Right ventricle myocardium superior (tissue), 1 donor: ENCODE results near the gene GALNT9. TPM values are rescaled to one million over a fixed set of nuclear protein-coding genes. Genes with fewer than 3 reads are reported as not detected.
"Not testable (repeated sequence)": the region's sequence is repeated elsewhere in the genome, so short reads cannot be mapped to it uniquely, and the experiment has no call there.

ENCODE experiments used
- ATAC-seq: fragments of 200-7000 bp; cut with Tn5 transposase; one replicate; pipeline ENCODE4 v1.9.1; 2020; ENCODE audit warnings: mild to moderate bottlenecking; ENCODE audit not compliant: poor library complexity
- DNase-seq: peaks from one replicate; pipeline ENCODE4 v3.0.0-alpha.2; 2020
- intact Hi-C: fragments of 100-400 bp; cut with DNase I; formaldehyde crosslinking; loops from one replicate; pipeline ENCODE4 v1.11.2; 2022
- total RNA-seq: library from RNA; stranded (reverse); fragmentation: NEBNext Ultra II Directional; extraction: Animal tissue kit (Norgen Biotek cat#: 25700); gene quantifications from one replicate; pipeline ENCODE4 v1.2.1, GENCODE V29; 2021
- donor health status: DM: no; HTN: yes; CAD: no; lungs with severe emphysema.

Gene GALNT9
- total RNA-seq, 1 donor from 2014 or later = not detected

DNA sequence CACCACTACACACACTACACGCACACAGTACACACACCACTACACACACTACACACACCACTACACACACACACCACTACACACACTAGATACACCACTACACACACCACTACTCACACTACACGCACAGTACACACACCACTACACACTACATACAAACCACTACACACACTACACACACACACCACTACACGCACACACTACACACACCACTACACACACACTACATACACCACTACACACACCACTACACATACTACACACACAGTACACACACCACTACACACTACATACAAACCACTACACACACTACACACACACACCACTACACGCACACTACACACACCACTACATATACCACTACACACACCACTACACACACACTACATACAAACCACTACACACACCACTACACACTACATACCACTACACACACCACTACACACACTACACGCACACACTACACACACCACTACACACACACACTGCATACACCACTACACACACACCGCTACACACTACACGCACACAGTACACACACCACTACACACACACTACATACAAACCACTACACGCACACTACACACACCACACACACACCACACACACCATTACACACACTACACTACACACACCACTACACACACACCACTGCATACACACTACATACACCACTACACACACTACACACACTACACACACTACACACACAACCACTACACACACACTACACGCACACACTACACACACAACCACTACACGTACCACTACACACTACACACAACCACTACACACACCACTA is 173.4 kb downstream of the GALNT9 start:
- intact Hi-C loops = loop anchor here (10.0 kb wide), 2 partner anchors 259 to 489 kb away; no protein-coding TSS in a partner anchor
- no peak for ATAC-seq

DNA sequence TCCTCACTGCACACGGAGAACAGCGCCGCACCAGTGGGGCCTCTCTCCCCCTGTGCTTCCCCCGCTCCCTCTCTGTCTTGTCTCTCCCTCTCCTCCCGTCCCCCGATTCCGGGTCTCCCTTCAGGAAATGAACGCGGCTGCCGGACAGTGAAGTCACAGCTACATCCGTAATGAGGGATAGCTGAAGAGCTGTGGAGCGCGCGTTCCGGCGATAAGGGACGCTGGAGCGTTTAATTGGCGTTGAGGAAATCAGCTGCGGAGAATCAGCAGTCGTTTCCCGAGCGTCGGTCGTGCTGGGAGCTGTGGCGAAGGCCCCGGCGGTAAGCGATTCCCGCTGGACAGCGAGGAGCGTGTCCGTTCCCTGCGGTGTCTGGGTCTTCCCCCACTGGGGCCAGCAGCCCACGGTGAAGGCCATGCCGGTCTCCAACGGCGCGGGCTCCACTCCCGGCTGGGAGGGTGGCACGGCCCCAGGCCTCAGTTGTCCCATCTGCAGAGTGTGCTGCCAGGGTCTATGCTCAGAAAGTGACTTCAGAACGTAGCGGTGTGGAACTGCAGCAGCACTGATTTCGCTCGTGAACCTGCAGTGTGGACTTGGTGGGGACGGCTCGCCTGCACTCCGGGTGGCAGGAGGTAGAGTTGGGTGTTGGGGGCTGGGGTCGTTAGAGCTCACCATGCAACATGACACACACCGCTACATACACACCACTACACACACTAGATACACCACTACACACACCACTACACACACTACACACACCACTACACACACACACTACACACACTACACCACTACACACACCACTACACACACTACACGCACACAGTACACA is 174.2 kb downstream of the GALNT9 start:
- ATAC-seq (no peak), DNase-seq (peak; percentile 26)
- intact Hi-C loops = loop anchor here (10.0 kb wide), 2 partner anchors 260 to 490 kb away; no protein-coding TSS in a partner anchor

More for the DNA sequence above, 173.4 kb downstream of the GALNT9 start:
- no peak for DNase-seq

GRCh38 chr12:132154341-132154761 is 175.0 kb downstream of the GALNT9 start:
- peak; percentile 16 for ATAC-seq
- intact Hi-C loops = loop anchor here (10.0 kb wide), 2 partner anchors 260 to 490 kb away; no protein-coding TSS in a partner anchor
- peak; percentile 32 for DNase-seq

DNA sequence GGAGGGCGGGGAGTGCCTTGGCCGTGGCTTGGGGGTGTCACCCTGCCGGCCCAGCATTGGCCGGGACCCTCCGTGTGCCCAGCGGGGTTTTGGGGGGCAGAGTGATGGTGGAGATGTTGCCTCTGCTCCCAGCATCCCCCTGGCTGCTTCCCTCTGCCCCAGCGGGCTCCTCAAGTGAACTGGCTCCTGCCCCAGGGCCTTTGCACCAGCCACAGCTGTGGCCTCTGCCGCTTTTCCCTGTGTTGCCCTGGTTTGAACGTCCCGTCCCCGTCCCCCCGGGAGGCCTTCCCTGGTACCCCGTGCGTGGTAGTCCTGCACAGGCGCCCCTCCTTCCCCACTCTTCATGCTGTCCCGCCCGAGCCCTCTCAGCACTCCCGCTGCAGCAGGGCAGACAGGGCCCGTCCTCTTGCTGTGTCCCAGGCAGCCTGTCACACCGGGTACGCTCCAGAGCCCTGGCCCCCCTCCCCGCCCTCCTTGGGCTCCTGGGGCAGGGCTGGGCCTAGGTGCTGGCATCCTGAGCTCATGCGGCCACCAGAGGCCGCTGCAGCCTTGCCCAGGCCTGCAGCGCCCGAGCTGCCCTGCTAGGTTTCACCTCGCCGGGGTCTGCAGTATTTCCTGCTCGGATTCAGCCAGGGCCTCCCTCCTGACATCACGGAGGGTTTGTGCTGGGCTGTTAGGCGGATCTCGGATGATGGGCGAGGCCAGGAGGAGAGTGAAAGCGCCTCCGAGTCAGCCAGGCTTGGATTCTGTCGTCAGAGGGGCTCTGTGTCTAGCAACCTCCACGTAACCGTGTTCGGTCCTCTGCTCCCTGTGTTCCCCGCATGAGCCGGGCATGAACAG is 175.7 kb downstream of the GALNT9 start:
- ATAC-seq = peak; percentile 95
- intact Hi-C loops = loop anchor here (10.0 kb wide), 2 partner anchors 261 to 491 kb away; no protein-coding TSS in a partner anchor
- peak; percentile 82 for DNase-seq

GRCh38 chr12:132152953-132153352 is 176.4 kb downstream of the GALNT9 start:
- ATAC-seq = no peak
- DNase-seq = peak; percentile 30
- intact Hi-C loops = loop anchor here (10.0 kb wide), 2 partner anchors 262 to 492 kb away; no protein-coding TSS in a partner anchor

DNA sequence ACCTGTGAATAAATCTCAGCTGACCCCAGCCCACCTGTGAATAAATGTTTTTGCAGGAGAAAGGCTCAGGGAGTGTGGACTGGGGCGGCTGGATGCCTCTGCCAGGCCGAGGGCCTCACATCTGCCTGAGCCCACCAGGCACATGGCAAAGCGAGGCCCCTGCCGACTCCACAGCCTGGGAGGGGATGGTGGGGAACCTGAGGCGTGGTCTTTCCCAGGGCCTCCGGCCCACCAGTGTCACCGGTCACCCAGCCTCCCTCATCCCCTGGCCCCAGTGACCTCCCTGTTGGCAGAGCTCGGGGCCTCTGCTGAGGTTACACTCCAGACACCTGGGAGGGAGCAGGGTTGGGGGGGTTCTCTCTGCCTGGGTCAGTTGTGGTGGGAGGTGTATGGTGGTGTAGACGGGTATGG is 177.0 kb downstream of the GALNT9 start:
- DNase-seq = peak; percentile 27
- intact Hi-C loops = loop anchor here (10.0 kb wide), 2 partner anchors 262 to 492 kb away; no protein-coding TSS in a partner anchor

GRCh38 chr12:132151766-132152410 is 177.5 kb downstream of the GALNT9 start:
- intact Hi-C loops = loop anchor here (10.0 kb wide), 2 partner anchors 263 to 493 kb away; no protein-coding TSS in a partner anchor
- ATAC-seq = no peak
- DNase-seq = peak; percentile 36

More for the DNA sequence above, 177.0 kb downstream of the GALNT9 start:
- no peak for ATAC-seq

- intact Hi-C loops = loop anchor here (10.0 kb wide), 2 partner anchors 264 to 494 kb away; no protein-coding TSS in a partner anchor
- peak; percentile 37 for DNase-seq
- ATAC-seq = no peak
Observed at GRCh38 chr12:132151145-132151765, 178.1 kb downstream of the GALNT9 start.

DNA sequence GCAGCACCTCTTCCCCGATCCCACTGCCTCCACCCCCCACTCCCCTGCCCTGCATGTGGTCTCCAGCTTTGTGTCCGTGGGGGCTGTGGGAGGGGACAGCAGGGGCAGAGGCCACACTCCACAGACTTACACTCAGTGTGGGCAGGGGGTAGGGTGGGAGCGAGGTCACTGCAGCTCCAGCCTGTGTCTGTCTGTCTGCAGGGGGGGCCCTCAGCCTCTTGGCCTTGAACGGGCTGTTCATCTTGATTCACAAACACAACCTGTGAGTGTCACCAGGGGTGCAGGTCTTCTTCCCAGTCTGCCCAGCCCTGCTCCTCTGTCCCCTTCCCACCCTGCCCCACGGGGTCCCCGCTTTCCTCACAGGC is 178.6 kb downstream of the GALNT9 start:
- intact Hi-C loops = loop anchor here (10.0 kb wide), 2 partner anchors 264 to 494 kb away; no protein-coding TSS in a partner anchor
- DNase-seq (peak; percentile 29), ATAC-seq (no peak)

DNA sequence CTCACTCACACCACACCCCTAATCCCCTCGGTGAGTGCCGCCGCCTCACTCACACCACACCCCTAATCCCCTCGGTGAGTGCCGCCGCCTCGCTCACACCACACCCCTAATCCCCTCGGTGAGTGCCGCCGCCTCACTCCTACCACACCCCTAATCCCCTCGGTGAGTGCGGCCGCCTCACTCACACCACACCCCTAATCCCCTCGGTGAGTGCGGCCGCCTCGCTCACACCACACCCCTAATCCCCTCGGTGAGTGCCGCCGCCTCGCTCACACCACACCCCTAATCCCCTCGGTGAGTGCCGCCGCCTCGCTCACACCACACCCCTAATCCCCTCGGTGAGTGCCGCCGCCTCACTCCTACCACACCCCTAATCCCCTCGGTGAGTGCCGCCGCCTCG is 179.9 kb downstream of the GALNT9 start:
- ATAC-seq, DNase-seq, intact Hi-C loops: not testable (repeated sequence)

DNA sequence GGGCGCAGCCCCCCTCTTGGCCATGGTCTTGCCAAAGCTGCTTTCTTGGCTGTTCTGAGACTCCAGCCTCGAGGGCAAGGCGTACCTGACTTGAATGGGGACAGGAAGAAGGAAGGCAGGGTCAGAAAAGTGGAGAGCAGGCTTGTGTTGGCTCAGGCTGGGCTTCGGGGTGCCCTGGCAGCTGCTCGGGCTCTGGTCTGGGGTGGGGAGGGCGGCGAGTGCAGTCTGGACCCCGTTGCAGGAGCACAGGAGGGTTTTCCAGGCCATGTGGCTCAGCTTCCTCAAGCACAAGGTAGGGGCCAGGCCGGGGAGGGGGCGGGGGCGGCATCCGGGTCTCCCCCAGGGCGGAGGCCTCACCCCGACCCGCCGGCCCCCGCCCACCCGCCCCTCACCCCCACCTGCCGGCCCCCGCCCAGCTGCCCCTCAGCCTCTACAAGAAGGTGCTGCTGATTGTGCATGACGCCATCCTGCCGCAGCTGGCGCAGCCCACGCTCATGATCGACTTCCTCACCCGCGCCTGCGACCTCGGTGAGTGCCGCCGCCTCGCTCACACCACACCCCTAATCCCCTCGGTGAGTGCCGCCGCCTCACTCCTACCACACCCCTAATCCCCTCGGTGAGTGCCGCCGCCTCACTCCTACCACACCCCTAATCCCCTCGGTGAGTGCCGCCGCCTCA is 180.9 kb downstream of the GALNT9 start:
- ATAC-seq (no peak), DNase-seq (peak; percentile 29)
- intact Hi-C loops = no loop called here

- ATAC-seq = no peak
- intact Hi-C loops = no loop called here
- DNase-seq = peak; percentile 33
Observed at GRCh38 chr12:132147423-132148367, 181.7 kb downstream of the GALNT9 start.

- intact Hi-C loops = no loop called here
- ATAC-seq = no peak
- DNase-seq = peak; percentile 26
Observed at GRCh38 chr12:132146772-132147422, 182.5 kb downstream of the GALNT9 start.
